IPS-18a (cell line): Measurements from ENCODE around the gene ROBO1.

Experiments used
- H3K27ac ChIP-seq: one replicate; pipeline ENCODE4 v1.5.1; 2013; ENCODE audit warnings: low read length
- H3K27me3 ChIP-seq: one replicate; pipeline ENCODE4 v1.6.1; 2013; ENCODE audit warnings: mild to moderate bottlenecking, low read length; ENCODE audit not compliant: control insufficient read depth, insufficient read depth
- H3K36me3 ChIP-seq: one replicate; pipeline ENCODE4 v1.6.1; 2013; ENCODE audit warnings: low read depth, low read length; ENCODE audit not compliant: control insufficient read depth
- H3K4me1 ChIP-seq: one replicate; pipeline ENCODE4 v1.6.1; 2013; ENCODE audit warnings: low read depth, low read length; ENCODE audit not compliant: control insufficient read depth
- H3K4me3 ChIP-seq: one replicate; pipeline ENCODE4 v1.5.1; 2013; ENCODE audit warnings: low read length
- H3K9ac ChIP-seq: one replicate; pipeline ENCODE4 v1.6.1; 2013; ENCODE audit warnings: mild to moderate bottlenecking, low read length, moderate library complexity
- H3K9me3 ChIP-seq: one replicate; pipeline ENCODE4 v1.6.1; 2013; ENCODE audit warnings: low read depth, low read length; ENCODE audit not compliant: control insufficient read depth

The ROBO1 gene

GRCh38 chr3:79406175-79406574 lies 361.6 kb downstream of the ROBO1 start:
- Histone ChIP-seq H3K4me3 (no peak overlapping the region), H3K4me1 (no peaks in the 10 kb centered on the region), H3K9ac (no peak overlapping the region), H3K27ac (no peak overlapping the region), H3K27me3 (no peaks in the 10 kb centered on the region), H3K36me3 (no peaks in the 10 kb centered on the region), H3K9me3 (no peaks in the 10 kb centered on the region)

GRCh38 chr3:79405183-79405582 lies 362.6 kb downstream of the ROBO1 start:
- H3K4me1 ChIP-seq: no peaks in the 10 kb centered on the region
- H3K9ac ChIP-seq: no peak overlapping the region
- no peak overlapping the region for H3K27ac ChIP-seq
- no peaks in the 10 kb centered on the region for H3K27me3 ChIP-seq
- no peaks in the 10 kb centered on the region for H3K9me3 ChIP-seq
- H3K36me3 ChIP-seq: no peaks in the 10 kb centered on the region
- no peak overlapping the region for H3K4me3 ChIP-seq

- H3K4me1 ChIP-seq: no peaks in the 10 kb centered on the region
- H3K4me3 ChIP-seq: no peak overlapping the region
- H3K27me3 ChIP-seq: no peaks in the 10 kb centered on the region
- no peaks in the 10 kb centered on the region for H3K36me3 ChIP-seq
- no peaks in the 10 kb centered on the region for H3K9me3 ChIP-seq
- no peak overlapping the region for H3K9ac ChIP-seq
- H3K27ac ChIP-seq: no peak overlapping the region
These were observed 371.2 kb downstream of the ROBO1 start for GRCh38 chr3:79396595-79396994.

GRCh38 chr3:79392479-79392878 lies 375.3 kb downstream of the ROBO1 start:
- no peak overlapping the region for H3K4me3 ChIP-seq
- H3K36me3 ChIP-seq: no peaks in the 10 kb centered on the region
- H3K9ac ChIP-seq: no peak overlapping the region
- no peaks in the 10 kb centered on the region for H3K9me3 ChIP-seq
- H3K4me1 ChIP-seq: no peaks in the 10 kb centered on the region
- no peak overlapping the region for H3K27ac ChIP-seq
- no peaks in the 10 kb centered on the region for H3K27me3 ChIP-seq

GRCh38 chr3:79390352-79390751 lies 377.4 kb downstream of the ROBO1 start:
- Histone ChIP-seq H3K9me3 (no peaks in the 10 kb centered on the region), H3K27ac (no peak overlapping the region), H3K36me3 (no peaks in the 10 kb centered on the region), H3K4me3 (no peak overlapping the region), H3K9ac (no peak overlapping the region), H3K27me3 (no peaks in the 10 kb centered on the region), H3K4me1 (peaks cover 4% of the 10 kb centered on the region)

- Histone ChIP-seq H3K27ac (no peak overlapping the region), H3K4me1 (peaks cover 18% of the 10 kb centered on the region), H3K4me3 (no peak overlapping the region), H3K9ac (no peak overlapping the region), H3K27me3 (no peaks in the 10 kb centered on the region), H3K9me3 (no peaks in the 10 kb centered on the region), H3K36me3 (no peaks in the 10 kb centered on the region)
These were observed 382.6 kb downstream of the ROBO1 start for GRCh38 chr3:79385211-79385610.

- no peak overlapping the region for H3K4me3 ChIP-seq
- no peaks in the 10 kb centered on the region for H3K9me3 ChIP-seq
- no peak overlapping the region for H3K9ac ChIP-seq
- no peak overlapping the region for H3K27ac ChIP-seq
- no peaks in the 10 kb centered on the region for H3K36me3 ChIP-seq
- peaks cover 18% of the 10 kb centered on the region for H3K4me1 ChIP-seq
- no peaks in the 10 kb centered on the region for H3K27me3 ChIP-seq
These were observed 384.3 kb downstream of the ROBO1 start for GRCh38 chr3:79383402-79384012.

GRCh38 chr3:79380581-79380980 lies 387.2 kb downstream of the ROBO1 start:
- Histone ChIP-seq H3K9ac (no peak overlapping the region), H3K9me3 (no peaks in the 10 kb centered on the region), H3K4me3 (no peak overlapping the region), H3K27me3 (no peaks in the 10 kb centered on the region), H3K27ac (no peak overlapping the region), H3K4me1 (peaks cover 14% of the 10 kb centered on the region), H3K36me3 (no peaks in the 10 kb centered on the region)

GRCh38 chr3:79378064-79378463 lies 389.7 kb downstream of the ROBO1 start:
- Histone ChIP-seq H3K36me3 (no peaks in the 10 kb centered on the region), H3K27me3 (no peaks in the 10 kb centered on the region), H3K27ac (no peak overlapping the region), H3K4me3 (no peak overlapping the region), H3K9me3 (no peaks in the 10 kb centered on the region), H3K9ac (no peak overlapping the region), H3K4me1 (peaks cover 8% of the 10 kb centered on the region)

GRCh38 chr3:79369306-79369705 lies 398.5 kb downstream of the ROBO1 start:
- Histone ChIP-seq H3K27ac (no peak overlapping the region), H3K9ac (no peak overlapping the region), H3K27me3 (no peaks in the 10 kb centered on the region), H3K36me3 (no peaks in the 10 kb centered on the region), H3K4me1 (peaks cover 10% of the 10 kb centered on the region), H3K4me3 (no peak overlapping the region), H3K9me3 (peaks cover 7% of the 10 kb centered on the region)

- no peak overlapping the region for H3K9ac ChIP-seq
- peaks cover 10% of the 10 kb centered on the region for H3K4me1 ChIP-seq
- H3K27me3 ChIP-seq: no peaks in the 10 kb centered on the region
- peaks cover 7% of the 10 kb centered on the region for H3K9me3 ChIP-seq
- H3K36me3 ChIP-seq: no peaks in the 10 kb centered on the region
- no peak overlapping the region for H3K27ac ChIP-seq
- H3K4me3 ChIP-seq: no peak overlapping the region
These were observed 399.4 kb downstream of the ROBO1 start for GRCh38 chr3:79368403-79368802.

GRCh38 chr3:79367803-79368202 lies 400.0 kb downstream of the ROBO1 start:
- Histone ChIP-seq H3K36me3 (no peaks in the 10 kb centered on the region), H3K9me3 (peaks cover 7% of the 10 kb centered on the region), H3K4me1 (peaks cover 13% of the 10 kb centered on the region), H3K27me3 (no peaks in the 10 kb centered on the region), H3K27ac (no peak overlapping the region), H3K9ac (no peak overlapping the region), H3K4me3 (no peak overlapping the region)
